GM12878 (cell line): ENCODE results near the gene HOXB2. TPM values are rescaled to one million over a fixed set of nuclear protein-coding genes. Genes with fewer than 3 reads are reported as not detected.

Source experiments
- ATAC-seq: fragments of 200-7000 bp; cut with Tn5 transposase; 3 replicates; pipeline ENCODE4 v1.9.1; 2020; ENCODE audit warnings: mild to moderate bottlenecking, moderate library complexity
- BruUV-seq: library from RNA; stranded (reverse); fragments of 400-500 nt; replicated peaks from 2 replicates; lab custom pipeline; 2021; lab: Mats Ljungman, UMichigan
- CTCF ChIA-PET: fragments of 300-600 bp; sonication (Branson Sonifier 250); formaldehyde crosslinking; extraction: SDS; loops from one replicate; lab custom pipeline; 2021; ENCODE audit warnings: inconsistent platforms; lab: Yijun Ruan, JAX
- POLR2A ChIA-PET: fragments of 350-600 bp; formaldehyde crosslinking; extraction: SDS; loops from one replicate; lab custom pipeline; 2021; ENCODE audit warnings: inconsistent platforms; lab: Charles Lee
- RAD21 ChIA-PET: fragments of 300-600 bp; sonication (Branson Sonifier 250); formaldehyde crosslinking; loops from one replicate; lab custom pipeline; 2023; ENCODE audit warnings: antibody characterized with exemption; ENCODE audit not compliant: unreplicated experiment; lab: Charles Lee
- SMC1A ChIA-PET: fragments of 300-600 bp; sonication (Branson Sonifier 250); formaldehyde crosslinking; loops from one replicate; lab custom pipeline; 2023; ENCODE audit not compliant: unreplicated experiment, uncharacterized antibody; lab: Charles Lee
- DNase-seq: peaks from one replicate; pipeline ENCODE4 v3.0.0-alpha.2; 2011; ENCODE audit warnings: low read depth, low spot score
- FAIRE-seq: peaks from 3 replicates; lab custom pipeline; 2011; peaks lifted over from hg19 to GRCh38; lab: Jason Lieb, UNC
- H2AFZ ChIP-seq: 2 replicates; pipeline ENCODE4 v1.6.0; 2011; ENCODE audit warnings: low read depth, low read length, control low read depth; ENCODE audit not compliant: control insufficient read depth
- H3K27ac ChIP-seq: 2 replicates; pipeline ENCODE4 v1.5.1; 2011; ENCODE audit warnings: control low read depth; ENCODE audit not compliant: control insufficient read depth, insufficient read depth
- H3K27me3 ChIP-seq, 2 experiments: replicated peaks in 1 of 2; 2 replicates each; pipeline versions ENCODE4 v1.6.0 to v1.6.1; 2011; ENCODE audit warnings: low read length in 1 of 2; ENCODE audit not compliant: control insufficient read depth in 2 of 2, insufficient read depth in 2 of 2
- H3K36me3 ChIP-seq, 2 experiments: 2 replicates each; pipeline ENCODE4 v1.5.1; 2011; ENCODE audit warnings: low read length in 1 of 2; ENCODE audit not compliant: control insufficient read depth in 2 of 2, insufficient read depth in 2 of 2
- H3K4me1 ChIP-seq: 2 replicates; pipeline ENCODE4 v1.6.1; 2011; ENCODE audit warnings: mild to moderate bottlenecking, low read length, moderate library complexity, mixed read lengths; ENCODE audit not compliant: control insufficient read depth, insufficient read depth
- H3K4me2 ChIP-seq: 2 replicates; pipeline ENCODE4 v1.6.0; 2011; ENCODE audit warnings: control low read depth; ENCODE audit not compliant: control insufficient read depth, insufficient read depth
- H3K4me3 ChIP-seq: fragments of 200-600 bp; sonication (generic); 2 replicates; pipeline ENCODE4 v1.5.1; 2016
- H3K79me2 ChIP-seq: 2 replicates; pipeline ENCODE4 v1.6.0; 2011; ENCODE audit warnings: low read length; ENCODE audit not compliant: control insufficient read depth, insufficient read depth
- H3K9ac ChIP-seq: 2 replicates; pipeline ENCODE4 v1.8.0; 2011; ENCODE audit warnings: low read length, control low read depth, mixed read lengths; ENCODE audit not compliant: control insufficient read depth, insufficient read depth
- H3K9me3 ChIP-seq: replicated peaks from 3 replicates; pipeline ENCODE4 v1.5.1; 2011; ENCODE audit warnings: mild to moderate bottlenecking, low read length; ENCODE audit not compliant: control insufficient read depth, insufficient read depth
- H4K20me1 ChIP-seq: 2 replicates; pipeline ENCODE4 v1.6.0; 2011; ENCODE audit not compliant: control insufficient read depth, insufficient read depth
- DPF2 ChIP-seq: fragments of 450-650 bp; IDR thresholded peaks from 2 replicates; pipeline ENCODE4 v1.6.1; 2017; ENCODE audit warnings: mild to moderate bottlenecking
- KDM1A ChIP-seq: fragments of 200-600 bp; sonication (generic); IDR thresholded peaks from 2 replicates; pipeline ENCODE4 v1.6.1; 2016; ENCODE audit warnings: borderline replicate concordance
- POLR2AphosphoS5 ChIP-seq: IDR thresholded peaks from 2 replicates; pipeline ENCODE4 v1.6.1; 2011; ENCODE audit warnings: mild to moderate bottlenecking, low read length, inconsistent platforms
- RAD51 ChIP-seq: fragments of 450-650 bp; IDR thresholded peaks from 2 replicates; pipeline ENCODE4 v1.6.1; 2016; ENCODE audit warnings: moderate library complexity, mild to moderate bottlenecking, inconsistent platforms
- RUNX3 ChIP-seq: IDR thresholded peaks from 2 replicates; pipeline ENCODE4 v1.6.1; 2012; ENCODE audit warnings: low read length, inconsistent platforms
- TAF1 ChIP-seq: IDR thresholded peaks from 2 replicates; pipeline ENCODE4 v1.6.1; 2011; ENCODE audit warnings: mild to moderate bottlenecking, low read depth, low read length, borderline replicate concordance
- ZBTB33 ChIP-seq: fragments of 450-650 bp; IDR thresholded peaks from 2 replicates; pipeline ENCODE4 v1.6.1; 2017; ENCODE audit warnings: mild to moderate bottlenecking
- WGBS: methylation state at CpG from one replicate; pipeline ENCODE4 v1.1.6; 2016; ENCODE audit warnings: low lambda C conversion rate; ENCODE audit not compliant: insufficient replicate concordance, insufficient coverage; ENCODE audit errors: missing lambda C conversion rate; 5-methylcytosine and 5-hydroxymethylcytosine counted together
- in situ Hi-C: fragments of 300-500 bp; cut with MboI; formaldehyde crosslinking; loops from 9 replicates; pipeline ENCODE4 v1.14.3; 2018; ENCODE audit warnings: mixed read lengths
- intact Hi-C: fragments of 100-400 bp; cut with micrococcal nuclease; formaldehyde crosslinking; loops from one replicate; pipeline ENCODE4 v1.14.2; 2022; ENCODE audit not compliant: unreplicated experiment
- polyA plus RNA-seq, 11 experiments: library from polyadenylated mRNA; depleted of rRNA in 4 of 11; unstranded in 6 of 11; stranded (reverse) in 5 of 11; fragments of >200 nt; fragmentation: Nextera tagmentation in 4 of 11; fragmentation: Illumina TruSeq in 1 of 11; extraction: Ambion mirVana in 4 of 11; extraction: Trizol in 1 of 11; gene quantifications; 1 replicate in 1 of 11; 2 replicates in 10 of 11; pipeline versions ENCODE4 v1.2.1 to v1.2.3, GENCODE V29; 2011 to 2016; ENCODE audit warnings: inconsistent platforms in 2 of 11, missing spikeins in 2 of 11, low read depth in 1 of 11
- total RNA-seq, 4 experiments: library from RNA; depleted of rRNA in 3 of 4; stranded (reverse); fragments of >200 nt in 3 of 4; fragmentation: Illumina TruSeq in 1 of 4; extraction: Trizol in 1 of 4; gene quantifications; 2 replicates each; pipeline versions ENCODE4 v1.2.1 to v1.2.3, GENCODE V29; 2013 to 2021
- TF ChIP-seq, protein P1 (sequence below): IDR thresholded peaks from 2 replicates; pipeline ENCODE4 v1.6.1; 2011; ENCODE audit warnings: borderline replicate concordance, low read depth, mild to moderate bottlenecking, moderate library complexity, low read length; ENCODE audit not compliant: insufficient read depth, poor library complexity, severe bottlenecking

The HOXB2 gene
- total and polyA plus RNA-seq, 10 of the 15 experiments (the other 5 are each of a cell fraction or from before 2014, with no cell fraction given) = 0.16 to 8.8 (median 2.3) TPM

- CTCF ChIA-PET = interaction anchor here (0.6 to 1.5 kb wide), 4 partner anchors 47 to 475 kb away, joined by 3 read pairs; no protein-coding TSS in a partner anchor
- no peaks in the 10 kb centered on the region for H3K9me3 ChIP-seq
- BruUV-seq = no TSS peak
- FAIRE-seq (no peak), DNase-seq (no peak), ATAC-seq (no peak)
- 72% methylated on average over 6 of the region's 6 CpGs for WGBS
- H3K79me2 ChIP-seq = no peaks in the 10 kb centered on the region
- H3K27ac ChIP-seq = no peak overlapping the region
- POLR2A ChIA-PET = no interaction called here
- no peak overlapping the region for H3K4me3 ChIP-seq
- SMC1A ChIA-PET = interaction anchor here (0.6 to 2.0 kb wide), 2 partner anchors 77 to 167 kb away, joined by 5 to 7 read pairs; no protein-coding TSS in a partner anchor
- H3K36me3 ChIP-seq = no peaks in the 10 kb centered on the region; a peak in 1 of 4 replicates
- H2AFZ ChIP-seq = no peak overlapping the region
- H3K9ac ChIP-seq = no peak overlapping the region
- no peak overlapping the region for H3K4me2 ChIP-seq
- no peaks in the 10 kb centered on the region for H4K20me1 ChIP-seq
- TF ChIP-seq KDM1A (no peak), POLR2AphosphoS5 (no peak), RUNX3 (no peak), ZBTB33 (no peak), DPF2 (no peak), TAF1 (no peak), RAD51 (no peak)
- TF ChIP-seq, protein P1, sequence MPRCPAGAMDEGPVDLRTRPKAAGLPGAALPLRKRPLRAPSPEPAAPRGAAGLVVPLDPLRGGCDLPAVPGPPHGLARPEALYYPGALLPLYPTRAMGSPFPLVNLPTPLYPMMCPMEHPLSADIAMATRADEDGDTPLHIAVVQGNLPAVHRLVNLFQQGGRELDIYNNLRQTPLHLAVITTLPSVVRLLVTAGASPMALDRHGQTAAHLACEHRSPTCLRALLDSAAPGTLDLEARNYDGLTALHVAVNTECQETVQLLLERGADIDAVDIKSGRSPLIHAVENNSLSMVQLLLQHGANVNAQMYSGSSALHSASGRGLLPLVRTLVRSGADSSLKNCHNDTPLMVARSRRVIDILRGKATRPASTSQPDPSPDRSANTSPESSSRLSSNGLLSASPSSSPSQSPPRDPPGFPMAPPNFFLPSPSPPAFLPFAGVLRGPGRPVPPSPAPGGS = no peak
- no peaks in the 10 kb centered on the region for H3K4me1 ChIP-seq
- RAD21 ChIA-PET = no interaction called here
- intact Hi-C loops = no loop called here
- no peaks in the 10 kb centered on the region for H3K27me3 ChIP-seq
- in situ Hi-C loops = no loop called here
Observed at GRCh38 chr17:48569674-48570324, 24.9 kb upstream of the HOXB2 start.
